KMS-11 (cell line): ENCODE results near the gene RANBP10.

Experiments
- H2AFZ ChIP-seq: fragments of 200-600 bp; sonication (generic); 2 replicates; pipeline ENCODE4 v1.6.1; 2016; ENCODE audit warnings: antibody characterized with exemption, mixed run types, low read depth
- H3K27ac ChIP-seq: fragments of 200-600 bp; sonication (generic); 2 replicates; pipeline ENCODE4 v1.6.1; 2016; ENCODE audit warnings: mild to moderate bottlenecking, mixed run types
- H3K27me3 ChIP-seq: fragments of 200-600 bp; sonication (generic); 2 replicates; pipeline ENCODE4 v1.6.1; 2017; ENCODE audit warnings: mild to moderate bottlenecking, low read depth, mixed run types, moderate library complexity; ENCODE audit not compliant: insufficient read depth
- H3K36me3 ChIP-seq: fragments of 200-600 bp; sonication (generic); 2 replicates; pipeline ENCODE4 v1.6.1; 2017; ENCODE audit warnings: mild to moderate bottlenecking, mixed run types; ENCODE audit not compliant: insufficient read depth
- H3K4me1 ChIP-seq: fragments of 200-600 bp; sonication (generic); 2 replicates; pipeline ENCODE4 v1.6.1; 2016; ENCODE audit warnings: mild to moderate bottlenecking, low read depth, mixed run types; ENCODE audit not compliant: poor library complexity, severe bottlenecking
- H3K4me2 ChIP-seq: fragments of 200-600 bp; sonication (generic); 2 replicates; pipeline ENCODE4 v1.7.0; 2016; ENCODE audit warnings: mild to moderate bottlenecking, mixed run types
- H3K4me3 ChIP-seq: fragments of 200-600 bp; sonication (generic); IDR thresholded peaks from 2 replicates; pipeline ENCODE4 v1.6.1; 2017; ENCODE audit warnings: low read depth, low read length, mixed read lengths; ENCODE audit not compliant: insufficient read depth
- H3K79me2 ChIP-seq: fragments of 200-600 bp; sonication (generic); 2 replicates; pipeline ENCODE4 v1.6.1; 2016; ENCODE audit warnings: low read depth, mixed run types; ENCODE audit not compliant: insufficient read depth
- H3K9ac ChIP-seq: fragments of 200-600 bp; sonication (generic); 2 replicates; pipeline ENCODE4 v1.6.1; 2016; ENCODE audit warnings: mild to moderate bottlenecking, mixed run types
- H4K20me1 ChIP-seq: fragments of 200-600 bp; sonication (generic); 2 replicates; pipeline ENCODE4 v1.6.1; 2016; ENCODE audit warnings: mild to moderate bottlenecking, mixed run types; ENCODE audit not compliant: insufficient read depth
- CTCF ChIP-seq: fragments of 200-600 bp; sonication (generic); conservative IDR thresholded peaks from 2 replicates; pipeline ENCODE4 v1.6.1; 2017; ENCODE audit warnings: low read depth, mild to moderate bottlenecking, antibody characterized with exemption, low read length, moderate library complexity, mixed read lengths

The RANBP10 gene

DNA sequence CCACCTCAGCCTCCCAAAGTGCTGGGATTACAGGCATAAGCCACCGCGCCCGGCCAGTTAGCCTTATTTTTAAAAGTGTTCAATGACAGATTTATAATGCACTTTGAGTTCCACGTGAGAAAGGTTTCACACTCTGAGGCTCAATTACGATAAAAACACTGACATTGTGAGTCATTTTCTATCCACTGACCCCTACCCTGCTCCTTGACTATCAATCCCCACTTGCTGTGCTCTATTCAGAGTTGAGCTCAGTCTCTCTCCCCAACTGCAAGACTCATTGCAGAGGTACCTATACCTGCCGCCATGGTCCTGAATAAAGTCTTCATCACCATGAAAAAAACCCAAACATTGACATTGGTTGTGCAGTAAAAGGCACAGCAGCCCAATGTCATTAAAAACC is 95.8 kb downstream of the RANBP10 start:
- no peaks in the 10 kb centered on the region; the same call in 1 of the 2 replicates for H4K20me1 ChIP-seq
- peaks cover 21% of the 10 kb centered on the region; the same call in 1 of the 2 replicates for H3K79me2 ChIP-seq
- H2AFZ ChIP-seq, result no peak overlapping the region
- H3K4me3 ChIP-seq, result no peak overlapping the region
- H3K36me3 ChIP-seq, result no peaks in the 10 kb centered on the region
- H3K27ac ChIP-seq, result no peak overlapping the region
- no peaks in the 10 kb centered on the region for H3K4me1 ChIP-seq
- H3K9ac ChIP-seq, result no peak overlapping the region
- H3K4me2 ChIP-seq, result no peak overlapping the region
- H3K27me3 ChIP-seq, result no peaks in the 10 kb centered on the region
- no peak for TF ChIP-seq CTCF

DNA sequence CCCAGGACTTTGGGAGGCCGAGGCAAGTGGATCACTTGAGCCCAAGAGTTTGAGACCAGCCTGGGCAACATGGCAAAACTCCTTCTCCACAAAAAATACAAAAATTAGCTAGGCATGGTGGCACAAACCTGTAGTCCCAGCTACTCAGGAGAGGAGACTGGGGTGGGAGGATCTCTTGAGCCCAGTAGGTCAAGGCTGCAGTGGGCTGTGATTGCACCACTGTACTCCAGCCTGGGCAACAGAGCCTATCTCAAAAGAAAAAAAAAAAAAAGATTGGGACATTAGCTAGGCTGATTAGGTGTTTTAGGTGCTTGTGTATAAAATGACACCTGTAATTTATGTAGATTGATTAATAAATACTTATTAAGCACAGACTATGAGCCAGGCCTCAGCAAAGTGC is 97.3 kb downstream of the RANBP10 start:
- no peak for TF ChIP-seq CTCF
- H3K79me2 ChIP-seq, result peaks cover 12% of the 10 kb centered on the region; the same call in 1 of the 2 replicates
- no peak overlapping the region for H3K4me3 ChIP-seq
- H2AFZ ChIP-seq, result no peak overlapping the region
- no peak overlapping the region for H3K4me2 ChIP-seq
- H3K36me3 ChIP-seq, result no peaks in the 10 kb centered on the region
- no peak overlapping the region for H3K9ac ChIP-seq
- no peaks in the 10 kb centered on the region for H3K4me1 ChIP-seq
- no peaks in the 10 kb centered on the region for H3K27me3 ChIP-seq
- no peak overlapping the region for H3K27ac ChIP-seq
- no peaks in the 10 kb centered on the region; the same call in 1 of the 2 replicates for H4K20me1 ChIP-seq

- Histone ChIP-seq H3K9ac (no peak overlapping the region), H2AFZ (no peak overlapping the region), H4K20me1 (no peaks in the 10 kb centered on the region; the same call in 1 of the 2 replicates), H3K27ac (no peak overlapping the region), H3K27me3 (no peaks in the 10 kb centered on the region), H3K4me3 (no peak overlapping the region), H3K4me1 (no peaks in the 10 kb centered on the region), H3K36me3 (no peaks in the 10 kb centered on the region), H3K4me2 (no peak overlapping the region), H3K79me2 (peaks cover 5% of the 10 kb centered on the region; the same call in 1 of the 2 replicates)
- no peak for TF ChIP-seq CTCF
These were observed 98.0 kb downstream of the RANBP10 start for GRCh38 chr16:67708368-67708771.

- no peaks in the 10 kb centered on the region for H3K4me1 ChIP-seq
- H3K4me3 ChIP-seq, result no peak overlapping the region
- no peaks in the 10 kb centered on the region for H3K36me3 ChIP-seq
- no peak overlapping the region for H3K27ac ChIP-seq
- no peak overlapping the region for H3K9ac ChIP-seq
- H3K79me2 ChIP-seq, result 0 out of 2 replicates have a peak, but pooled peaks cover 4% of the 10 kb centered on the region
- no peaks in the 10 kb centered on the region; the same call in 1 of the 2 replicates for H4K20me1 ChIP-seq
- no peak overlapping the region for H3K4me2 ChIP-seq
- H3K27me3 ChIP-seq, result no peaks in the 10 kb centered on the region
- H2AFZ ChIP-seq, result no peak overlapping the region
- no peak for TF ChIP-seq CTCF
These were observed 98.6 kb downstream of the RANBP10 start for GRCh38 chr16:67707790-67708189.
